HG02798 (cell line): ENCODE measurements around the gene MTHFR.

ENCODE experiments used
- ATAC-seq: cut with Tn5 transposase; IDR thresholded peaks from one replicate; pipeline ENCODE4 v1.9.1; 2021; ENCODE audit warnings: mild to moderate bottlenecking; ENCODE audit not compliant: unreplicated experiment, poor library complexity

Gene MTHFR

DNA sequence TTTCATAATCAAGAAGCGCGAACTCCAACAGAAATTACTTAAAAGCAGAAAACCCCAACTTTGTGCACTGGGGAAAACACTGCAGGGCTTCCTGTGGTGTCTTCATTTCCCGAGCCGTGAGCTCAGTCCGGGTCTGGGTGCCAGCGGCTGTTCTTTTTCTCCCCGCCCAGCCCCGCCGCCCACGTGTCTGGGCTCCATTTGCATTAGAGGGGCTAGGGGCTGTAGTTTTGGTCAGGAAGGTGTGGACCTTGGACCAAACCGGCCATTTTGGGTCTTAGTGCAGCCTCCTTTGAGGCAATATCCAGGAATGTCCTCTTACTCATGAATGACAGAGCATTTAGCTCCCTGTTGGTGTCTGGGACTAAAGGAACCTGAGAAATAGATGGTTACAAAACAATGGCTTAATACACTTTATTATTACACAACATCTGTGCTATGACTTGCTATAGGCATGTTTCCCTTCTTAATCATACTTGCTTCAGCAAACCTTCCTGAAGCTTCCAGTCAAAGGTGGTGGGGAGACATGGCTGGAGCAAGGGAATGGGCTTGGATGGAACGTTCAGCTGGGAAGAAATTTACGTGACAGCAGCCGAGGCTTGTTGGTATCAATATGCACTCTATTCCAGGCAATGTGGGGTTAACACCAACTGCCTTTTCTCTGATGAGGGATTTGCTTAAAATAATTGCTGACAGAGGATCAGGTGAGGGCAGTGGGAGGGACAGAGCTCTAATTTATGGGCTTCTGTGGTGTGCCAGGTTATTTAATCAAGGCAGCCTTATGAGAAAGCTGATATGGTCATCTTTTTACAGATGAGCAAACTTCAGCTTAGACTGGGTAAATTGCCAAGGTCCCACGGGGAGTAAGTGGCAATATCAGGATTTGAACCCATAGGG lies 68.8 kb downstream of the MTHFR start:
- no peak for ATAC-seq

DNA sequence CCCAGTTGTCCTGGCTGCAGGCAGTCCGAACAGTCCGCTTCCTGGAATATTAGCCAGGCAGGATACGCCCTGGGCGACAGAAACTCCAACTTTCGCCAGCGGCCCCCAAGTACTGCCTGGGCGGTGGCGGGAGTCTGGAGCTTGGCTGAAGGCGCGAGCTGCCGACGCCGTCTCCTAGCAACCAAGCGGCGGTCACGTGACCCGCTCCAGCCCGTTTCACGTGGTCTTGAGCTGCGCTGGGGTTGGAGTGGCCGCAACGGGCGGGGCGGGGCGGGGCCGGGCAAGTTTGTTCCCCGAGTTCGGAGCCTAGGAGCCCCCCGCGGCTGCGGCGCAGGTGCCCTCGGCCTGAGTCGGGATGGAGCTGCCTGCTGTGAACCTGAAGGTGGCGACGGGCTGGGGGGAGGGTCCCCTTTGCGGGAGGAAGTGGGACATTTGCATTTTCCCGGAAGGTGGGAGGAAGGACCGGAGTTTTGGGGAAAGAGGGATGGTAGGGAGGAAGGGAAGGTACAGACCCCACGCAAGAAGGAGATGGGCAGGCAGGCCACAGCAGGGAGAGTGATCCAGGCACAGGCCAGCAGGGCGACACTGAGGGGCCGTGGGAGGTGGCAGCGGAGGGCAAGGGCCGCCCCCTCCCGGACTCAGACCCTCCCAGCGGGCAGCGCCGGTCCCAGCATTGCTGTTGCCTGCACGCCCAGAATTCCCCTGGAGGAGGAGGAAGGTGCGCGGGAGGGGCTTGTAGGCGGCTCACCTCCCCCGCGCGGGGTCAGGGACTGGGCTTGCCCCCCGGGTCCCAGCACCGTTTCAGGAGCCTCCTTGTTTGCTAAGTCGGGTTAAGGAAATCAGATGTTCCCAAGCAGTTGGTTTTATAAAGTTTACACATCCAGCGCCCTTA lies 69.7 kb downstream of the MTHFR start, which contains the start of gene AGTRAP:
AGTRAP (plus strand) TSS at position 283 of the 892 bp plus-strand sequence; CDS start at position 356, 73 bp downstream.
- peak; percentile 78 for ATAC-seq
